HG03571 (cell line): ENCODE data around the gene ZBTB20.
A peak's percentile ranks its signal among the peaks of the same experiment; 100 is the strongest.

Experiments used
- ATAC-seq: cut with Tn5 transposase; IDR thresholded peaks from one replicate; pipeline ENCODE4 v1.9.1; 2021; ENCODE audit not compliant: unreplicated experiment

ZBTB20 gene

GRCh38 chr3:114929971-114930732, 216.9 kb downstream of the ZBTB20 start:
- no peak for ATAC-seq

GRCh38 chr3:114928989-114929640, 218.0 kb downstream of the ZBTB20 start:
- no peak for ATAC-seq

GRCh38 chr3:114904633-114905032, 242.5 kb downstream of the ZBTB20 start:
- ATAC-seq, result no peak

- ATAC-seq, result no peak
Observed at GRCh38 chr3:114903213-114903612, 243.9 kb downstream of the ZBTB20 start.

GRCh38 chr3:114902691-114903101, 244.4 kb downstream of the ZBTB20 start:
- ATAC-seq, result peak; percentile 53

- no peak for ATAC-seq
Observed at GRCh38 chr3:114900908-114901307, 246.2 kb downstream of the ZBTB20 start.

- ATAC-seq, result no peak
Observed at GRCh38 chr3:114899186-114899931, 247.7 kb downstream of the ZBTB20 start.

GRCh38 chr3:114896978-114897377, 250.1 kb downstream of the ZBTB20 start:
- ATAC-seq, result no peak

- ATAC-seq, result no peak
Observed at GRCh38 chr3:114893361-114893760, 253.7 kb downstream of the ZBTB20 start.

GRCh38 chr3:114892880-114893279, 254.2 kb downstream of the ZBTB20 start:
- no peak for ATAC-seq

- no peak for ATAC-seq
Observed at GRCh38 chr3:114892131-114892879, 254.8 kb downstream of the ZBTB20 start.

GRCh38 chr3:114887806-114888205, 259.3 kb downstream of the ZBTB20 start:
- no peak for ATAC-seq

- ATAC-seq, result no peak
Observed at GRCh38 chr3:114886905-114887304, 260.2 kb downstream of the ZBTB20 start.

- ATAC-seq, result no peak
Observed at GRCh38 chr3:114884213-114884923, 262.7 kb downstream of the ZBTB20 start.

GRCh38 chr3:114880078-114880477, 267.0 kb downstream of the ZBTB20 start:
- ATAC-seq, result no peak

GRCh38 chr3:114879059-114880031, 267.7 kb downstream of the ZBTB20 start:
- ATAC-seq, result peak; percentile 69

- no peak for ATAC-seq
Observed at GRCh38 chr3:114878114-114878839, 268.8 kb downstream of the ZBTB20 start.

GRCh38 chr3:114877378-114878113, 269.5 kb downstream of the ZBTB20 start:
- ATAC-seq, result no peak
